ENCODE results near the gene CBX1.
A peak's percentile ranks its signal among the peaks of the same experiment; 100 is the strongest.

Gene CBX1

GRCh38 chr17:48101012-48101720, at the start of gene CBX1:
TSS of gene CBX1 (minus strand) at chr17:48101478. CDS start at chr17:48077004, 24,474 bp downstream.
- DNase-seq (ENCODE audit: low read depth in 4 of 4, low spot score in 1 of 4): peak; percentile 79 to 92 (median 88)

- DNase-seq (ENCODE audit: low read depth in 4 of 4, low spot score in 1 of 4): no peak
These were observed 49.3 kb upstream of the CBX1 start for GRCh38 chr17:48150597-48151001.

GRCh38 chr17:48149787-48150463, 48.6 kb upstream of the CBX1 start:
- no peak for DNase-seq (ENCODE audit: low read depth in 4 of 4, low spot score in 1 of 4)

GRCh38 chr17:48148854-48149786, 47.8 kb upstream of the CBX1 start:
- DNase-seq (ENCODE audit: low read depth in 4 of 4, low spot score in 1 of 4): no peak

- no peak for DNase-seq (ENCODE audit: low read depth in 4 of 4, low spot score in 1 of 4)
These were observed 46.9 kb upstream of the CBX1 start for GRCh38 chr17:48148029-48148770.

GRCh38 chr17:48144976-48145798, 43.9 kb upstream of the CBX1 start:
- DNase-seq (ENCODE audit: low read depth in 4 of 4, low spot score in 1 of 4): no peak

- no peak for DNase-seq (ENCODE audit: low read depth in 4 of 4, low spot score in 1 of 4)
These were observed 43.0 kb upstream of the CBX1 start for GRCh38 chr17:48144231-48144630.

- DNase-seq (ENCODE audit: low read depth in 4 of 4, low spot score in 1 of 4): no peak
These were observed 42.4 kb upstream of the CBX1 start for GRCh38 chr17:48143629-48144028.

- DNase-seq (ENCODE audit: low read depth in 4 of 4, low spot score in 1 of 4): no peak
These were observed 38.7 kb upstream of the CBX1 start for GRCh38 chr17:48139944-48140343.

- DNase-seq (ENCODE audit: low read depth in 4 of 4, low spot score in 1 of 4): no peak
These were observed 36.4 kb upstream of the CBX1 start for GRCh38 chr17:48137656-48138055.

GRCh38 chr17:48134912-48135480, 33.7 kb upstream of the CBX1 start:
- DNase-seq (ENCODE audit: low read depth in 4 of 4, low spot score in 1 of 4): no peak

- DNase-seq (ENCODE audit: low read depth in 4 of 4, low spot score in 1 of 4): no peak
These were observed 31.1 kb upstream of the CBX1 start for GRCh38 chr17:48132385-48132784.

GRCh38 chr17:48131216-48131824, 30.0 kb upstream of the CBX1 start:
- peak in 3 of 4 experiments; percentile 21 to 49 (median 23) for DNase-seq (ENCODE audit: low read depth in 4 of 4, low spot score in 1 of 4)

- no peak for DNase-seq (ENCODE audit: low read depth in 4 of 4, low spot score in 1 of 4)
These were observed 28.7 kb upstream of the CBX1 start for GRCh38 chr17:48129981-48130380.

GRCh38 chr17:48128400-48128799, 27.1 kb upstream of the CBX1 start:
- DNase-seq (ENCODE audit: low read depth in 4 of 4, low spot score in 1 of 4): no peak

GRCh38 chr17:48127371-48128051, 26.2 kb upstream of the CBX1 start:
- no peak for DNase-seq (ENCODE audit: low read depth in 4 of 4, low spot score in 1 of 4)

GRCh38 chr17:48126532-48126850, 25.2 kb upstream of the CBX1 start:
- no peak for DNase-seq (ENCODE audit: low read depth in 4 of 4, low spot score in 1 of 4)

GRCh38 chr17:48125829-48126531, 24.7 kb upstream of the CBX1 start:
- no peak for DNase-seq (ENCODE audit: low read depth in 4 of 4, low spot score in 1 of 4)

Measured in stimulated activated CD4-positive, alpha-beta T cell treated with anti-CD3 and anti-CD28 coated beads, Interleukin-1b, Interleukin-23, amount 100 ng/mL, for 24 hours (primary cell).